HCT116 (cell line): ENCODE measurements around the gene PRRT2.

Experiments used
- CBX3 ChIP-seq: IDR thresholded peaks from 2 replicates; pipeline ENCODE4 v1.6.1; 2012; ENCODE audit warnings: low read depth
- CTCF ChIP-seq, 3 experiments: fragments of 200-600 bp in 1 of 3; sonication (generic) in 1 of 3; IDR thresholded peaks in 2 of 3; conservative IDR thresholded peaks in 1 of 3; 2 replicates each; pipeline ENCODE4 v1.5.1; 2012 to 2017; ENCODE audit warnings: low read depth in 2 of 3, low read length in 2 of 3, antibody characterized with exemption in 1 of 3, borderline replicate concordance in 1 of 3, control low read depth in 1 of 3, mild to moderate bottlenecking in 1 of 3, mixed read lengths in 1 of 3, mixed run types in 1 of 3, moderate library complexity in 1 of 3; ENCODE audit not compliant: insufficient read depth in 1 of 3
- SP1 ChIP-seq: IDR thresholded peaks from 2 replicates; pipeline ENCODE4 v1.6.1; 2012; ENCODE audit warnings: low read depth

GRCh38 chr16:29854520-29855100 lies 42.6 kb downstream of the PRRT2 start:
- TF ChIP-seq CTCF (IDR thresholded peaks at IDR 0.05 in 2 of 3, conservative IDR thresholded peaks at IDR 0.05 in 1 of 3; ENCODE audit: borderline replicate concordance in 1 of 3, insufficient read depth in 1 of 3, low read depth in 2 of 3, low read length in 2 of 3) (no peak), CBX3 (no peak), SP1 (no peak)
